ENCODE data around the gene HSD17B4. TPM values are rescaled to one million over a fixed set of nuclear protein-coding genes. Genes with fewer than 3 reads are reported as not detected.
"Not testable (repeated sequence)": the region's sequence is repeated elsewhere in the genome, so short reads cannot be mapped to it uniquely, and the experiment has no call there.

The HSD17B4 gene
- total RNA-seq, 1 donor from 2014 or later = 315 TPM

DNA sequence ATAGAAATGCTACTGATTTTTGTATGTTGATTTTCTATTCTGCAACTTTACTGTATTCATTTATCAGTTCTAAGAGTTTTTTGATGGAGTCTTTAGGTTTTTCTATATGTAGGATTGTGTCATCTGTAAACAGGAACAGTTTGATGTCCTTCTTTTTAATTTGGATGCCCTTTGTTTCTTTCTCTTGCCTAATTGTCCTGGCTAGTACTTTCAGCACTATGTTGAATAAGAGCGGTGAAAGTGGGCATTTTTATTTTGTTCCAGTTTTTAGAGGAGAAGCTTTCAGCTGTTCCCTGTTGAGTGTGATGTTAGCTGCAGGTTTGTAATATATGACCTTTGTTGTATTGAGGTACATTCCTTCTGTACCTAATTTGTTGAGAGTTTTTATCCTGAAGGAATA is 13.3 kb downstream of the HSD17B4 start:
- ATAC-seq (ENCODE audit: poor library complexity) (no peak), DNase-seq (no peak)
- intact Hi-C loops (cut with DNase I) = no loop called here

GRCh38 chr5:119468286-119468685 is 16.0 kb downstream of the HSD17B4 start:
- intact Hi-C loops (cut with DNase I) = no loop called here
- DNase-seq (no peak), ATAC-seq (ENCODE audit: poor library complexity) (no peak)

DNA sequence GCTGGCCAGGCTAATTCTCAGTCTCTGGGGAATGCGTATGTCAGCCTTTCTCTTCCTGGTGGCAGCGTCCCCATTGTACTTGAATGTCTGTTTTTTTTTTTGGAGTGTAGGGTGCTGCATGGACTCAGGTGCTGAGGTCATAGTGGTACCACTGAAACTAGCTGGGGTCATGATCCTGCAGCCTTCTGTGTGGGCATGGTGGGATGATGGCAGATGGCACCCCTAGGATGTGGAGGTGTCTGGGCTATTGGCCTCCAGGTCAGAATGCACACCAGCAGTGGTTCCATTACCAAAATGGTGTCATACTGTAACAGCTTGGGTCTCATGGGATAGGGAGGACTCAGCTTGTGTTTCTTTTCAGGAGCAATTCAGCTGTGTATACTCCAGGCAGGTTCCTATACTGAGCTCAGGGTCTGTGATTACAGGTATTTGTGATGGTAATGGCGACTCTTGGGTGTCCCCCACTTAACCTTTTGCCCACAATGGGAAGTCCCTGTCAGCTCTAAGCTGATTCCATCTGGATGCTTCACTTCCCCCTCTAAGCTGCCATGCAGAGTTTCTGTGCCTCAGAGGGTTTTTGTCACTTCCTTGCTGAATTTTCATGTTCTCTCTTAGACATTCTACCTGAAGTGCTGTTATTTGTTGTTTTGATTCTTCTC is 17.9 kb downstream of the HSD17B4 start:
- intact Hi-C loops (cut with DNase I) = no loop called here
- DNase-seq (no peak), ATAC-seq (ENCODE audit: poor library complexity) (peak; percentile 10)

GRCh38 chr5:119470851-119471451 is 18.7 kb downstream of the HSD17B4 start:
- DNase-seq = no peak
- no peak for ATAC-seq (ENCODE audit: poor library complexity)
- intact Hi-C loops (cut with DNase I) = no loop called here

- intact Hi-C loops (cut with DNase I) = no loop called here
- DNase-seq (no peak), ATAC-seq (ENCODE audit: poor library complexity) (no peak)
Measured at GRCh38 chr5:119473241-119473640, 20.9 kb downstream of the HSD17B4 start.

DNA sequence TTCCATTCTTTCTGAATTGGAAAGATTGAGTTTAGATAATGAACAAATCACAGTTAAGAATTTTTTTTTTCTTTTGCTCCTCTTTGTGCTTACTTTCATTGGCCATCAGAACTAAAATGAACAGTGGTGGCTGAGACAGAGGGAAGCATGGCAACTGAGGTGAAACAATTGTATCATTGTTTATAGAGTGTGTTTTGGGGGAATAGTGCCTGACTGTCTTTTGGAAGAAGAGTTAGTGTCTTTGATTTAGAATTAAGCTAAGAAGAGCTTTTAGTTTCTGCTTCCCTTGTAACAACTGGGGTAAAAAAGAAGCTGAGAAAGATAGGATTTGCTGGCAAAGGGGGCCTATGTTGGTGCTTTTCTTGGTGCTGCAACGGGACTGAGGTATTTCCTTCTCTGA is 24.0 kb downstream of the HSD17B4 start:
- DNase-seq = no peak
- no peak for ATAC-seq (ENCODE audit: poor library complexity)
- intact Hi-C loops (cut with DNase I) = no loop called here

GRCh38 chr5:119478781-119479180 is 26.5 kb downstream of the HSD17B4 start:
- no peak for DNase-seq
- intact Hi-C loops (cut with DNase I) = no loop called here
- no peak for ATAC-seq (ENCODE audit: poor library complexity)

DNA sequence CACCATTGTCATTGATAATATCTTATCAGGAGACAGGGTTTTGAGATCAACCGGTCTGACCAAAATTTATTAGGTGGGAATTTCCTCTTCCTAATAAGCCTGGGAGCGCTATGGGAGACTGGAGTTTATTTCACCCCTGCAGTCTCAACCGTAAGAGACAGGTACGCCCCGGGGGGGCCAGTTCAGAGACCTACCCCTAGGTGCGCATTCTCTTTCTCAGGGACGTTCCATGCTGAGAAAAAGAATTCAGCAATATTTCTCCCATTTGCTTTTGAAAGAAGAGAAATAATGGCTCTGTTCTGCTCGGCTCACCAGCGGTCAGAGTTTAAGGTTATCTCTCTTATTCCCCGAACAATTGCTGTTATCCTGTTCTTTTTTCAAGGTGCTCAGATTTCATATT is 28.3 kb downstream of the HSD17B4 start:
- ATAC-seq (ENCODE audit: poor library complexity); DNase-seq; intact Hi-C loops (cut with DNase I): not testable (repeated sequence)

DNA sequence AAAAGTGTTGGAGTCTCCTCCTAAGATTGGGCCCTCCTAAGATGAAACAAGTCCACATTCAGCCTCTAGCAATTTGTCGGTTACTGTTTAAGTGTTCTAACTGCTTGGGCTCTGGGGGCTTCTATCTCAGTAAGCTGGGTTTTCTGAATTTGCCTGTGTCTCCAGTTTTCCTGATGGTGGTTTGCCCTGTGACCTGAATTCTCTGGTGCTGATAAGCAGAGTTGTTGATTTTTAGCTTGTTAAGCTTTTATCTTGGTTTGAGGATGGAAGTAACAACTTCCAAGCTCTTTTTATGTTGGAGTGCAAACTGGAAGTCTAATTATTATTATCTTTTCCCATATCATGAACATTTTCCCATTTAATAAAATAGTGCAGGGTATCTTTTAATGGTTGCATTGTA is 30.9 kb downstream of the HSD17B4 start:
- intact Hi-C loops (cut with DNase I) = no loop called here
- ATAC-seq (ENCODE audit: poor library complexity) (no peak), DNase-seq (no peak)

- intact Hi-C loops (cut with DNase I) = no loop called here
- no peak for ATAC-seq (ENCODE audit: poor library complexity)
- DNase-seq = no peak
Measured at GRCh38 chr5:119484884-119485283, 32.6 kb downstream of the HSD17B4 start.

DNA sequence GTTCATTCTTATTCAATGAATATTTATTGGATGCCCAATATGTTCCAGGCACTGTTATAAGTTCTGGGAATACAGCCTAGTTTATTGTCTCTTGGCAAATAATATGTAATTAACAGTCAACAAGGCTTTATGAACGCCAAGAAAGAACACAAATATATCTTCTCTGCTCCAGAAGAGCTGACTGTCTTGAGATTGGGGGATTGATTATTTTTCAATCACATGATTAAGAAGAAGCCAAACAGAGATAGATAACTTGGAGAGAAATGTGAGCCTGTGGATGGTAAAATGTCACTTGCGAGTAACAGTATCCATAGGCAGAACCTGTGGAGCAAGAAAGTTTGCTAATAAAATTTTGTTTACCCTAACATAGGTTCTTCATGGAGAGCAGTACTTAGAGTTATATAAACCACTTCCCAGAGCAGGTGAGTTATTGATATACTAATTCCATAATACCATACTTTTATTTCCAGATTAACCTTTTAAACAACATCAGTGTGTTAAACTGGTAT is 49.4 kb downstream of the HSD17B4 start:
- DNase-seq = no peak
- intact Hi-C loops (cut with DNase I) = no loop called here
- ATAC-seq (ENCODE audit: poor library complexity) = no peak

DNA sequence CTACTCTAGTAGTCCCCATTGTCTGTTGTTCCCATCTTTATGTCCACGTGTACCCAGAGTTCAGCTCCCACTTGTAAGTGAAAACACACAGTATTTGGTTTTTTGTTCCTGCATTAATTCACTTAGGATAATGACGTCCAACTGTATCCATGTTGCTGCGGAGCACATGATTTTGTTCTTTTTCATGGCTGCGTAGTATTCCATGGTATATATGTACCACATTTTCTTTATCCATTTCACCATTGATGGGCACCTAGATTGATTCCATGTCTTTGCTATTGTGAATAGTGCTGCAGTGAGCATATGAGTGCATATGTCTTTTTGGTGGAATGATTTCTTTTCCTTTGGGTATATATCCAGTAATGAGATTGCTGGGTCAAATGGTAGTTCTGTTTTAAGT is 51.6 kb downstream of the HSD17B4 start:
- DNase-seq; ATAC-seq (ENCODE audit: poor library complexity); intact Hi-C loops (cut with DNase I): not testable (repeated sequence)

DNA sequence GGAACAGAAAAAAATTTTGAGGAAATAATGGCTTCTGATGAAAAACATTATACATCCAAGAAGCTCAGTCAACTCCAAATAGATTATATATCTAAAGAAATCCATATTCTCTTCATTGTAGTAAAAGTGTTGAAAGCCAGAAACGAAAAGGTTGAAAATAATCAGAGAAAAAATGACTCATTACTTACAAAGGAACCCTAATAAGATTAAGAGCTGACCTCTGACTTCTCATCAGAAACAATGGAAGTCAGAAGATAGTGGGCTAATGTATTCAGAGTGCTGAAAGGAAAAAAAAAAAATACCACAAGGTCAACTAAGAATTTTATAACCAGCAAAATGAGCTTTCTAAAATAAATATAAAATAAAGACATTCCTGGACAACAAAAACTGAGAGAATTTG is 60.0 kb downstream of the HSD17B4 start:
- no peak for DNase-seq
- intact Hi-C loops (cut with DNase I) = no loop called here
- no peak for ATAC-seq (ENCODE audit: poor library complexity)

DNA sequence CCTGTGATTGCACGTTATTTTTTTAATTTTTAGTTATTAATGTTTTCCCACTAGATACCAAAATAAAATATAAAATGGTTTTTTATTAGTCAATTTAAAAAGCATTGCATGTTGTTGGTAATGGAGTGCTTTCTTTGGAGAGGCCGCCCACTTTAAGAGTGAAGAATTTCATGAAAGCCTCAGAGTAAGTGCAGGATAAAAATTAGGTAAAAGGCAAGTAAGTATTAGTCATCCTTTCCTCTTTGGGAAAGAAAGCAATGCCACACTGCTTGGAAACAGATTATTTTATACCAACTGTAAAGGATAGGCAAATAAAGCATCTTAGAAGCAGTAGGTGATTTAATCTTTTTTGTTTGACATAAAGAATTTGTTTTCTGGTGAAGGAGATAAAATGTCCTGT is 62.9 kb downstream of the HSD17B4 start:
- intact Hi-C loops (cut with DNase I) = no loop called here
- DNase-seq = no peak
- ATAC-seq (ENCODE audit: poor library complexity) = no peak

DNA sequence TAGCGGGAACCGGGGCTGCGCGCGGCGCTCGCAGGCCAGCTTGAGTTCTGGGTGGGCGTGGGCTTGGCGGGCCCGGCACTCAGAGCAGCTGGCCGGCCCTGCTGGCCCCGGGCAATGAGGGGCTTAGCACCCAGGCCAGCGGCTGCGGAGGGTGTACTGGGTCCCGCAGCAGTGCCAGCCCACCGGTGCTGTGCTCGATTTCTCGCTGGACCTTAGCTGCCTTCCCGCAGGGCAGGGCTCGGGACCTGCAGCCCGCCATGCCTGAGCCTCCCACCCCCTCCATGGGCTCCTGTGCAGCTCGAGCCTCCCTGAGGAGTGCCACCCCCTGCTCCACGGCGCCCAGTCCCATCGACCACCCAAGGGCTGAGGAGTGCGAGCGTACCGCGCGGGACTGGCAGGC is 64.8 kb downstream of the HSD17B4 start:
- DNase-seq; ATAC-seq (ENCODE audit: poor library complexity); intact Hi-C loops (cut with DNase I): not testable (repeated sequence)

GRCh38 chr5:119521232-119521631 is 68.9 kb downstream of the HSD17B4 start:
- DNase-seq = no peak
- no peak for ATAC-seq (ENCODE audit: poor library complexity)
- intact Hi-C loops (cut with DNase I) = no loop called here

- intact Hi-C loops (cut with DNase I) = no loop called here
- DNase-seq (no peak), ATAC-seq (ENCODE audit: poor library complexity) (no peak)
Measured at GRCh38 chr5:119522841-119523240, 70.5 kb downstream of the HSD17B4 start.

DNA sequence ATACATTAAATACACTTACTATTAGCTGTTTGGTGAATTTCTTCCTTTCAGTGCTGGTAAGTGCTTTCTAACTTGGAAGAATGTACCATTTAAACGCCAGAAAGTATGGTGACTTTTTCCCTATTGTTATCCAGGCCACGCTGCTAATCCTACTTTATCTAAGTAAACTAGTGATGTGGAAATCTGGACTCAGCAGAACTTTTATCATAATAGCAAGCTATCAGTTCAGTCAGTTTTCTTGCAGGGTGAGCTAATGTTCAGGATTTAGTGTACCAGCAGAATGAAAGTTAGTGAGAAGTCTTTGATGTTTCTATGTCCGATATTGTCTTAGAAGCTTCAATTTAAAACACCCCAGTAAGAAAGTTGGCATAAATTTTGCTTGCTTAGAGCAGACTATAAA is 72.2 kb downstream of the HSD17B4 start:
- DNase-seq (no peak), ATAC-seq (ENCODE audit: poor library complexity) (no peak)
- intact Hi-C loops (cut with DNase I) = no loop called here

- intact Hi-C loops (cut with DNase I) = no loop called here
- no peak for DNase-seq
- ATAC-seq (ENCODE audit: poor library complexity) = no peak
Measured at GRCh38 chr5:119527351-119527750, 75.1 kb downstream of the HSD17B4 start.

DNA sequence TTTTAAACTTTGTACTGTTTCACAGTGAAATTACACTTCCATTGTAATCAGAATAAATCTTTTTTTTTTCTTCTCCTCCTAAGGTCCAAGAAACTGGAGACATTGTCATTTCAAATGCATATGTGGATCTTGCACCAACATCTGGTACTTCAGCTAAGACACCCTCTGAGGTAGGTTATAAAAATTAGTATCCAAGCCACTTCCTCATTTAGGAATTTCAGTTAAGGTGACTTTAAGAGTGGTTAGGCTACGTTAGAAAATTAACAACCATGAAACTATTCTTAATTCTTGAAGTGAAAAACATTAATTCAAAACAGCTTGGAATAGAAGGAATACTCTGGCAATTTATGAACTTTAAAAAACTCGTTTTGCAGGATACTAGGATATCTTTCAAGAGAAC is 77.5 kb downstream of the HSD17B4 start:
- ATAC-seq (ENCODE audit: poor library complexity) (no peak), DNase-seq (no peak)
- intact Hi-C loops (cut with DNase I) = no loop called here

- intact Hi-C loops (cut with DNase I) = no loop called here
- ATAC-seq (ENCODE audit: poor library complexity) = no peak
- no peak for DNase-seq
Measured at GRCh38 chr5:119532637-119533036, 80.3 kb downstream of the HSD17B4 start.
